Central memory CD8-positive, alpha-beta T cell (primary cell): ENCODE measurements around the gene PARP15.

Experiments used
- ATAC-seq: fragments of 150-1000 bp; cut with Tn5 transposase; replicated peaks from 2 replicates; pipeline ENCODE4 v1.10.0; 2022; ENCODE audit warnings: mild to moderate bottlenecking, moderate FRiP score, moderate number of reproducible peaks; ENCODE audit not compliant: poor library complexity, severe bottlenecking; ENCODE audit errors: extremely low read depth
- DNase-seq, 2 donors: peaks; one replicate each; pipeline ENCODE4 v3.0.0; 2021; ENCODE audit warnings: low spot score in 2 of 2
- H3K27ac Mint-ChIP-seq: one replicate; pipeline ENCODE4 v1.8.0; 2022; ENCODE audit warnings: low read depth, mild to moderate bottlenecking, moderate library complexity, mixed read lengths
- H3K27me3 Mint-ChIP-seq: one replicate; pipeline ENCODE4 v1.8.0; 2022; ENCODE audit warnings: mixed read lengths
- H3K36me3 Mint-ChIP-seq: one replicate; pipeline ENCODE4 v1.8.0; 2022; ENCODE audit warnings: mild to moderate bottlenecking, moderate library complexity, mixed read lengths; ENCODE audit not compliant: insufficient read depth
- H3K4me1 Mint-ChIP-seq: one replicate; pipeline ENCODE4 v1.8.0; 2022; ENCODE audit warnings: mixed read lengths
- H3K4me3 Mint-ChIP-seq: one replicate; pipeline ENCODE4 v1.8.0; 2022; ENCODE audit warnings: mild to moderate bottlenecking, moderate library complexity, mixed read lengths
- H3K9me3 Mint-ChIP-seq: one replicate; pipeline ENCODE4 v1.8.0; 2022; ENCODE audit warnings: mixed read lengths

PARP15 gene

DNA sequence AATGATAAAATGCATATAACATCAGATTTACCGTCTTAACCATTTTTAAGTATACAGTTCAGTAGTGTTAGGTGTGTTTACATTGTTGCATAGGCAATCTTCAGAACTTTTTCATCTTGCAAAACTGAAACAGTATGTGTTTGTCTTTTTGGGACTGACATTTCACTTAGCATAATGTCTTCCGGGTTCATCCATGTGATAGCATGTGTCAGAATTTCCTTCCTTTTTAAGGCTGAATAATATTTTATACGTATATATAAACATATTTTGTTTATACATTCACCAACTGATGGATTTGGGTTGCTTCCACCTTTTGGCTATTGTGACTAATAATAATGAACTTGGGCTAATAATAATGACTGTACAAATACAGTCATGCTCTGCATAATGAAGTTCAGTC lies 3.0 kb downstream of the PARP15 start:
- no peak for ATAC-seq
- Mint-ChIP-seq H3K27me3 (no peaks in the 10 kb centered on the region), H3K27ac (no peak overlapping the region), H3K9me3 (peaks cover 15% of the 10 kb centered on the region), H3K4me3 (no peak overlapping the region), H3K36me3 (peaks cover 14% of the 10 kb centered on the region), H3K4me1 (peaks cover 45% of the 10 kb centered on the region)
- no peak for DNase-seq

DNA sequence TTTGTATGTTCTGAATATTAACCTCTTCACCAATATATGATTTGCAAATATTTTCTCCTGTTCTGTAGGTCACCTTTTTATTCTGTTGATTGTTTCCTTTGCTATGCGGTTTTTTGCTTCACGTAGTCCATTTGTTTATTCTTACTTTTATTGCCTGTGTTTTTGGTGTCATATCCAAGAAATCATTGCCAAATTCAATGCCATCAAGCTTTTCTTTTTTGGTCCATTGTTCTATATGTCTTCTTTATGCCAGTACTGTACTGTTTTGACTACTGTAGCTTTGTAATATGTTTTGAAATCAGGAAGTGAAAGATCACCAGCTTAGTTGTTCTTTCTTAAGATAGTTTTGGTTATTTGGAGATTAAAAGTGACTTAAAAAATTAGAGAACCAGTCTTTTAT lies 4.2 kb downstream of the PARP15 start:
- Mint-ChIP-seq H3K36me3 (peaks cover 14% of the 10 kb centered on the region), H3K27ac (peak overlapping the region; percentile 2), H3K4me1 (peaks cover 39% of the 10 kb centered on the region), H3K27me3 (no peaks in the 10 kb centered on the region), H3K9me3 (peaks cover 15% of the 10 kb centered on the region), H3K4me3 (no peak overlapping the region)
- ATAC-seq (no peak), DNase-seq (no peak)

DNA sequence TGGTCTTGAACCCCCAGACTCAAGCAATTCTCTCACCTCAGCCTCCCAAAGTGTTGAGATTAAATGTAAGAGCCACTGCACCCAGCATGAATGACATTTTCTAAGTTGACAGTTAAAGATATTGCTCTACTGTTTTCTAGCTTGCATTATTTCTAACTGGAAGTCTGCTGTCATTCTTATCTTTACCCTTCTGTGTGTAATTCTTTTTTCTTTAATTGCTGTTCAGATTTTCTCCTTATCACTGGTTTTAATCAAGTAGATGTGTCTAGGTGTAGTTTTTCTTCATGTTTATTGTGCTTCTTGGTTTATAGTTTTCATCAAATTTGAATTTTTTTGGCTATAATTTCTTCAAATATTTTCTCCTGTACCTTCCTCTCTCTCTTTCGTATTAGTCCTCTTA lies 4.9 kb downstream of the PARP15 start:
- peaks cover 13% of the 10 kb centered on the region for H3K36me3 Mint-ChIP-seq
- no peak for DNase-seq
- H3K27ac Mint-ChIP-seq: no peak overlapping the region
- no peak overlapping the region for H3K4me3 Mint-ChIP-seq
- H3K9me3 Mint-ChIP-seq: peaks cover 15% of the 10 kb centered on the region
- H3K27me3 Mint-ChIP-seq: no peaks in the 10 kb centered on the region
- ATAC-seq: no peak
- peaks cover 37% of the 10 kb centered on the region for H3K4me1 Mint-ChIP-seq

DNA sequence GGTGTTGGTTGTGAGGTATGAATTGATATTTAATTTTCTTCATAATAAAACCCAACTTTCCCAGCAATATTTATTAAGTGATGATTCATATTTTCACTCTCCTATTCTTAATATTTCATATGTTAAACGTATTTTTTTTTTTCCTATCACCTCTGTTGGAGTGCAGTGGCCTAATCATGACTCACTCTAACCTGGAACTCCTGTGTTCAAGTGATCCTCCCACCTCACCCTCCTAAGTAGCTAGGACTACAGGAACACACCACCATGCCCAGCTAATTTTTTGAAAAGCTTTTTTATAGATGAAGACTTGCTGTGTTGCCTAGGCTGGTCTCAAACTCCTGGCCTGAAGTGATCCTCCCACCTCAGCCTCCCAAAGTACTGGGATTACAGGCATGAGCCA lies 8.6 kb downstream of the PARP15 start:
- peaks cover 31% of the 10 kb centered on the region for H3K4me1 Mint-ChIP-seq
- no peak for DNase-seq
- peaks cover 14% of the 10 kb centered on the region for H3K9me3 Mint-ChIP-seq
- no peak overlapping the region for H3K27ac Mint-ChIP-seq
- no peak overlapping the region for H3K4me3 Mint-ChIP-seq
- no peaks in the 10 kb centered on the region for H3K27me3 Mint-ChIP-seq
- H3K36me3 Mint-ChIP-seq: peaks cover 13% of the 10 kb centered on the region
- no peak for ATAC-seq

DNA sequence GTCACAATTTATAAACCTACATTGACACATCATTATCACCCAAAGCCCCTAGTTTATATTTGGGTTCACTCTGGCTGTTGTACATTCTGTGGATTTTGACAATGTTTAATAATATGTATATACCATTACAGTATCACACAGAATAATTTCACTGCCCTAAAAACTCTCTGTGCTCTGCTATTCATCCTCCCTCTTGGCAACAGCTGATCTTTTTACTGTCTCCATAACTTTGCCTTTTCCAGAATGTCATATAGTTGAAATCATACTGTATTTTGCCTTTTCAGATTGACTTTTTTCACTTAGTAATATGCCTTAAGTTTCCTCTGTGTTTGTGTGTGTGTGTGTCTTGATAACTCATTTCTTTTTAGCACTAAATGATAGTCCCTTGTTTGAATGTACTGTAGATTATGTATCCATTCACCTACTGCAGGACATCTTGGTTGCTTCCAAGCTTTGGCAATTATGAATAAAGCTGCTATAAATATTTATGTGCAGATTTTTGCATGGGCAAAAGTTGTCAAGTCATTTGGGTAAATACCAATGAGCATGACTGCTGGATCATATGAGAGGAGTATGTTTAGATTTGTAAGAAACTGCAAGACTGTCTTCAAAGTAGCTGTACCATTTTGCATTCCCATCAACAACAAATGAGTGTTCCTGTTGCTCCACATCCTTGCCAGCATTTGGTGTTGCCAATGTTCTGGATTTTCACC lies 9.5 kb downstream of the PARP15 start:
- no peak for DNase-seq
- H3K4me3 Mint-ChIP-seq: no peak overlapping the region
- no peaks in the 10 kb centered on the region for H3K27me3 Mint-ChIP-seq
- H3K9me3 Mint-ChIP-seq: peaks cover 7% of the 10 kb centered on the region
- peaks cover 8% of the 10 kb centered on the region for H3K36me3 Mint-ChIP-seq
- peaks cover 27% of the 10 kb centered on the region for H3K4me1 Mint-ChIP-seq
- H3K27ac Mint-ChIP-seq: no peak overlapping the region
- no peak for ATAC-seq

DNA sequence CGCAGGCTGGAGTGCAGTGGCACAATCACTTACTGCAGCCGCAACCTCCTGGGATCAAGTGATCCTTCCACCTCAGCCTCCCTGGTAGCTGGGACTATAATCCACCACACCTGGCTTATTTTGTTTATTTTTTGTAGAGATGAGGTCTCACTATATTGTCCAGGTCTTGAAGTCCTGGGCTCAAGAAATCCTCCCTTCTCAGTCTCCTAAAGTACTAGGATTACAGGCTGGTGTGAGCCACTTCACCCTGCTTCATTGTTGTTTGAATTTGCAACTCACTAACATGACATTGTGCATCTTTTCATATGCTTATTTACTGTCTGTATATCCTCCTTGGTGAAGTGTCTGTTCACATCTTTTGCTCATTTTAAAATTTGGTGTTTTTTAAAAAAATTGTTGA lies 10.1 kb downstream of the PARP15 start:
- peaks cover 6% of the 10 kb centered on the region for H3K36me3 Mint-ChIP-seq
- no peaks in the 10 kb centered on the region for H3K27me3 Mint-ChIP-seq
- peaks cover 27% of the 10 kb centered on the region for H3K4me1 Mint-ChIP-seq
- H3K9me3 Mint-ChIP-seq: peaks cover 2% of the 10 kb centered on the region
- DNase-seq (no peak), ATAC-seq (no peak)
- H3K4me3 Mint-ChIP-seq: no peak overlapping the region
- no peak overlapping the region for H3K27ac Mint-ChIP-seq

DNA sequence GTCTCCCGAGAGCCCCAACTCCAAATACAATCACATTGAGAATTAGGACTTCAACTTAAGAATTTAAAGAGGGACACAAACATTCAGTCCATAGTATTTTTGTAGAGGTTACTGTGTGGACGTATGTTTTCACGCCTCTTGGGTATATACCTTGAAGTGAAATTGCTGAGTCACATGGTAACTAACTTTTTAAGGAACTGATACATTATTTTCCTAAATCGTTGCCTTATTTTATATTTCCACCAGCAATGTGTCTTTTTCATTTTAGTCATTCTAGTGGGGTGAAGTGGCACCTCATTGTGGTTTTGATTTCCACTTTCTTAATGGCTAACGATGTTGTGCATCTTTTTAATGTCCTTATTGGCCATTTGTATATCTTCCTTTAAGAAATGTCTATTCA lies 11.8 kb downstream of the PARP15 start:
- H3K27me3 Mint-ChIP-seq: no peaks in the 10 kb centered on the region
- ATAC-seq (no peak), DNase-seq (no peak)
- no peaks in the 10 kb centered on the region for H3K9me3 Mint-ChIP-seq
- H3K4me1 Mint-ChIP-seq: peaks cover 21% of the 10 kb centered on the region
- no peak overlapping the region for H3K4me3 Mint-ChIP-seq
- no peak overlapping the region for H3K27ac Mint-ChIP-seq
- H3K36me3 Mint-ChIP-seq: peaks cover 3% of the 10 kb centered on the region

DNA sequence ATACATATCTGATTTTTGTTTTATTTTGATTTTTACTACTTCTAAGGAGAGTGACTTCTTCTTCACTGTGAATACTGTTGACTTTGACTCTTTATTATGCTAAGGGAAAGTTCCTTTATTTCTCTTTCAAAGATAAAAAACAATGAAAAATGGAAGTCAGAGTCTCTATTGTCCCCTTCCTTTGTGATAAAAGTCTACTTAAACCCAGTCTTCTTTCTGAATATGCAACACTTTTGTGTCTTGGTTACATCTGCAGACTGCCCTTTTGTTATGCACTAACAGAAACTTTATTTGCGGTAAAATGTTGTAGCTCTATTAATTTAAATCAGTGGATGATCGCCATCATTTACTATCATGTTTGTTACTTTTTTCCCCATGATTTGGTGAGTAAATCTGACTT lies 13.2 kb downstream of the PARP15 start:
- DNase-seq (no peak), ATAC-seq (no peak)
- Mint-ChIP-seq H3K27me3 (no peaks in the 10 kb centered on the region), H3K4me3 (no peak overlapping the region), H3K36me3 (peaks cover 5% of the 10 kb centered on the region), H3K4me1 (peaks cover 28% of the 10 kb centered on the region), H3K27ac (no peak overlapping the region), H3K9me3 (peaks cover under 1% of the 10 kb centered on the region)

DNA sequence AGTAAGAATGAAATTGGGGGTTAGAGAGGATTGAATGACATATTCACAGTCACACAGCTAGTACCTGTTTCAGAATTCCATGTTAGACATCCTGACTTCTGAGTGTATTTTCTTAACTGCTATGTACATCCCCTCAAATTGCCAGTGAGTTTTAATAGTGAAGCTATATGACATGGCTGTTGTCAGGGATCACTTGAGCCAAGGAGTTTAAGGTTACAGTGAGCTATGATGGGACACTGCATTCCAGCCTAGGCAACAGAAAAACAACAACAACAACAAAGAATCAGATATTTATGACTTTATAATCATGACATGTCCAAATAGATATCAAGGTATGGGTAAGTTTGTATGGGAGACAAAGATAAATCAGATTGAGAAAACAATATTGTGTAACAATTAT lies 16.6 kb downstream of the PARP15 start:
- Mint-ChIP-seq H3K4me1 (peaks cover 19% of the 10 kb centered on the region), H3K27ac (no peak overlapping the region), H3K36me3 (peaks cover 7% of the 10 kb centered on the region), H3K4me3 (no peak overlapping the region), H3K27me3 (no peaks in the 10 kb centered on the region), H3K9me3 (peaks cover 5% of the 10 kb centered on the region)
- DNase-seq: no peak
- ATAC-seq: no peak

DNA sequence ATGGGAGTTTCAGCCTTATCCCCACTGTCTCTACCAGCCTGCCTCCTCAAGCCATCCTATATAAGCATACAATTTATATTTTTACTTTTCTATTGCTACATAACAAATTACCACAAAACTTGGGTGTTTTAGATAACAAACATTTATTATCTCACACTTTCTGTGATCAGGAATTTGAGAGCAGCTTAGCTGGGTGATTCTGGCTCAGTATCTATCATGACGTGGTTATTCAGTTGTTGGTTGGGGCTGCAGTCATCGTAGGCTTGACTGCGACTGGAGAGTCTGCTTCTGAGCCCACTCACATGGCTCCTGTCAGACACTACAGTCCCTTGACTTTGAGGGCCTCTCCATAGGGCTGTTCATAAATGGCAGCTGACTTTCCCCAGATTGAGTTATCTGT lies 20.7 kb downstream of the PARP15 start:
- Mint-ChIP-seq H3K4me3 (no peak overlapping the region), H3K27me3 (no peaks in the 10 kb centered on the region), H3K9me3 (peaks cover 5% of the 10 kb centered on the region), H3K36me3 (peaks cover 6% of the 10 kb centered on the region), H3K27ac (peak overlapping the region; percentile 64), H3K4me1 (peaks cover 32% of the 10 kb centered on the region)
- ATAC-seq: no peak
- DNase-seq: no peak

DNA sequence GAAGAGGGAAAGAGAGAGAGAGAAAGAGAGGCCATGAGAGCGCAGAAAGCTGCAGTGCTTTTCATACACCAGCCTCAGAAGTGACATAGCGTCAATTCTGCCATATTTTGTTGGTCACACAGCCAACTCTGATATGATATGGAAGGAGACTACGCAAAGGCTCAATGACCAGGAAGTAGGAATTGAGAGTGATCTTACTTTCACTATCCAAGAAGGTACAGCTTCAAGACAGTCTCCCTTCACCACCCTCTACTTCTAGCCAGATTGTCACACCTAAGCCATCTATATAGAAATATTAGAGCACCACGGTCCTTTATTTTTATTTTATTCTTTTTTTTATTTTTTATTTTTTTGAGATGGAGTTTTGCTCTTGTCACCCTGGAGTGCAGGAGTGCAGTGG lies 21.1 kb downstream of the PARP15 start:
- Mint-ChIP-seq H3K27ac (peak overlapping the region; percentile 64), H3K4me3 (no peak overlapping the region), H3K36me3 (peaks cover 6% of the 10 kb centered on the region), H3K27me3 (no peaks in the 10 kb centered on the region), H3K4me1 (peaks cover 32% of the 10 kb centered on the region), H3K9me3 (peaks cover 5% of the 10 kb centered on the region)
- no peak for ATAC-seq
- DNase-seq: no peak

DNA sequence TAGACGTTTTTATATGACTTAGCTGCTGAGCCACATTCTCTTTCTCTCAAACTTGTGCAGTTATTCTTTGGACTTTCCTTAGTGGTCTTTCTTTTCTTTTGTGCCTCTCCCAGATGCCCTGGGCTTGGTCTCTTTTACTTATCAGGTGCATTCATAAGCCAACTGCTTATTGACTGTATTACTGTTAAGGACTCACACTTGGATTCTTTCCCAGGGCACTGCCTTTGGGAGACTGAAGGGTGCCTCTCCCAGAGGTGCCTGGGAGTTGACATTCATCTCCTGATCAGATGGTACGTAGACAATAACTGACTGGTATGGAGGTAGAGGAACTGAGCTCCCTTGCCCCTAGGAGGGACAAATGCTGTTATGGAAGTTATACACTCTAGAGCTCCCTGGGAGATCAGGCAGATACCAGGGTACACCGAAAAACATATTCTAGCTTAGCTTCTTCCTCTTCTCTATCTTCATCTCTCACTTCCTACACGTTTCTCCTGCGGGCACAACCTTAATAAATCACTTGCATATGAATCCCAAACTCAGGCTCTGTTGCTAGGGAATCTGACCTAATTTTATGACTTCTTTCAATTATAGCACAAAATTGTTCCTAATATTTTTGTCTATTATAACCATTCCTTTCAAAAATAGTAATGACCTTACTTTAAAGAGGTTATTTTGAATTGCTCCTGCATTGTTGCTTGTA lies 24.7 kb downstream of the PARP15 start:
- DNase-seq (no peak), ATAC-seq (no peak)
- Mint-ChIP-seq H3K4me3 (no peak overlapping the region), H3K27me3 (no peaks in the 10 kb centered on the region), H3K9me3 (no peaks in the 10 kb centered on the region), H3K4me1 (peaks cover 21% of the 10 kb centered on the region), H3K27ac (no peak overlapping the region), H3K36me3 (no peaks in the 10 kb centered on the region)

DNA sequence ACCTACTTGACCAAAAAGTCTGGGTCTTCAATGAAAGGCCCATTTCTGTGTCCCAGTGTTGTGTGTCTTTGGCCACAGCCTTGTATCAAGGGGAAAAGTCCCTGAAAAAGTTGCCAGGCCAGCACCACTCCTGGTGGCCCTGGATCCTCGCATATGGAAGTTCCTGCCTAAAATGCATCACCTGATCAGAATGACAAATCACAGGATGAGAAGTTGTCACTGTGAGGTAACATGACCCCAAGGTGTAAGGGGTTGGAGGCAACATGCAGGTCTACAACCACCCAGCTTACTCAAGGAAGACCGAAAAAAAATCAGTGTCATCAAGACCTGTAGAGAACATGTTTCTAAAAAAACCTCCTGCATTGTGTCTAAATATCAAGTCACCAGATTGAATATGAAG lies 25.6 kb downstream of the PARP15 start:
- ATAC-seq: no peak
- Mint-ChIP-seq H3K27me3 (no peaks in the 10 kb centered on the region), H3K27ac (no peak overlapping the region), H3K9me3 (no peaks in the 10 kb centered on the region), H3K4me1 (peaks cover 21% of the 10 kb centered on the region), H3K4me3 (no peak overlapping the region), H3K36me3 (peaks cover 3% of the 10 kb centered on the region)
- no peak for DNase-seq
